HL-60 (cell line): ENCODE results near the gene CD300LG.

Experiments
- DNase-seq, 2 experiments: peaks; one replicate each; pipeline ENCODE4 v3.0.0-alpha.2; 2010 to 2020; ENCODE audit warnings: low read depth in 1 of 2, low spot score in 1 of 2
- H3K27ac ChIP-seq: fragments of 250-450 bp; sonication (Bioruptor Pico); replicated peaks from 2 replicates; pipeline ENCODE4 v1.5.1; 2020; ENCODE audit warnings: mild to moderate bottlenecking, moderate library complexity
- H3K27me3 ChIP-seq: fragments of 250-450 bp; sonication (Bioruptor Pico); 2 replicates; pipeline ENCODE4 v1.5.1; 2021; ENCODE audit warnings: mild to moderate bottlenecking, moderate library complexity; ENCODE audit not compliant: insufficient read depth, poor library complexity, severe bottlenecking
- H3K4me3 ChIP-seq: replicated peaks from 2 replicates; pipeline ENCODE4 v1.5.1; 2011; ENCODE audit warnings: mild to moderate bottlenecking, control low read depth, low read length; ENCODE audit not compliant: insufficient read depth
- CTCF ChIP-seq: IDR thresholded peaks from one replicate; pipeline ENCODE4 v1.5.1; 2011; ENCODE audit warnings: low read length, control low read depth, inconsistent platforms; ENCODE audit not compliant: insufficient read depth
- GABPA ChIP-seq: IDR thresholded peaks from 2 replicates; pipeline ENCODE4 v1.6.1; 2012; ENCODE audit warnings: low read depth
- POLR2AphosphoS5 ChIP-seq: IDR thresholded peaks from 2 replicates; pipeline ENCODE4 v1.6.1; 2012; ENCODE audit warnings: low read depth
- SPI1 ChIP-seq: IDR thresholded peaks from 2 replicates; pipeline ENCODE4 v1.6.1; 2012; ENCODE audit warnings: low read depth, mild to moderate bottlenecking, borderline replicate concordance
- TF ChIP-seq, protein P1 (sequence below): IDR thresholded peaks from 2 replicates; pipeline ENCODE4 v1.6.1; 2012; ENCODE audit warnings: low read depth; ENCODE audit not compliant: insufficient replicate concordance

CD300LG gene

GRCh38 chr17:43814026-43814425, 33.0 kb upstream of the CD300LG start:
- H3K27ac ChIP-seq = no peak overlapping the region

DNA sequence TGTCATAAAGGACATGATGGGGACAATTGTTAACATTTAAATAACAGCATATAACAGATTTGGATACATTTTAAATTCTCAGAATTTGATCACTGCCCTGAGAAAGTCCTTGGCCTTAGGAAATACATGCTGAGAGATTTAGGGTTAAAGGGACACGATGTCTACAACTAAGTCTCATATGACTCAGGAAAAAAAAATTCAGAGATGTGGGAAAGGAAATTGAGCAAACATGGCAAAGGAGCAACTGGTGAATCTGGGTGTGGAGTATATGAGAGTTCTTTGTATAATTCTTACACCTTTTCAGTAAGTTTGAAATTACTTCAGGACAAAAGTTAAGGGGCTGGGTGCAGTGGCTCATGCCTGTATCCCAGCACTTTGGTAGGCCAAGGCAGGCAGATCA, 32.3 kb upstream of the CD300LG start:
- TF ChIP-seq CTCF = no peak
- Histone ChIP-seq H3K27ac (no peak overlapping the region), H3K4me3 (no peak overlapping the region), H3K27me3 (no peaks in the 10 kb centered on the region)
- DNase-seq = no peak

More at GRCh38 chr17:43814026-43814425, 33.0 kb upstream of the CD300LG start:
- Histone ChIP-seq H3K27me3 (no peaks in the 10 kb centered on the region), H3K4me3 (no peak overlapping the region)
- TF ChIP-seq POLR2AphosphoS5 (no peak), SPI1 (no peak), CTCF (no peak), GABPA (no peak)
- TF ChIP-seq, protein P1, sequence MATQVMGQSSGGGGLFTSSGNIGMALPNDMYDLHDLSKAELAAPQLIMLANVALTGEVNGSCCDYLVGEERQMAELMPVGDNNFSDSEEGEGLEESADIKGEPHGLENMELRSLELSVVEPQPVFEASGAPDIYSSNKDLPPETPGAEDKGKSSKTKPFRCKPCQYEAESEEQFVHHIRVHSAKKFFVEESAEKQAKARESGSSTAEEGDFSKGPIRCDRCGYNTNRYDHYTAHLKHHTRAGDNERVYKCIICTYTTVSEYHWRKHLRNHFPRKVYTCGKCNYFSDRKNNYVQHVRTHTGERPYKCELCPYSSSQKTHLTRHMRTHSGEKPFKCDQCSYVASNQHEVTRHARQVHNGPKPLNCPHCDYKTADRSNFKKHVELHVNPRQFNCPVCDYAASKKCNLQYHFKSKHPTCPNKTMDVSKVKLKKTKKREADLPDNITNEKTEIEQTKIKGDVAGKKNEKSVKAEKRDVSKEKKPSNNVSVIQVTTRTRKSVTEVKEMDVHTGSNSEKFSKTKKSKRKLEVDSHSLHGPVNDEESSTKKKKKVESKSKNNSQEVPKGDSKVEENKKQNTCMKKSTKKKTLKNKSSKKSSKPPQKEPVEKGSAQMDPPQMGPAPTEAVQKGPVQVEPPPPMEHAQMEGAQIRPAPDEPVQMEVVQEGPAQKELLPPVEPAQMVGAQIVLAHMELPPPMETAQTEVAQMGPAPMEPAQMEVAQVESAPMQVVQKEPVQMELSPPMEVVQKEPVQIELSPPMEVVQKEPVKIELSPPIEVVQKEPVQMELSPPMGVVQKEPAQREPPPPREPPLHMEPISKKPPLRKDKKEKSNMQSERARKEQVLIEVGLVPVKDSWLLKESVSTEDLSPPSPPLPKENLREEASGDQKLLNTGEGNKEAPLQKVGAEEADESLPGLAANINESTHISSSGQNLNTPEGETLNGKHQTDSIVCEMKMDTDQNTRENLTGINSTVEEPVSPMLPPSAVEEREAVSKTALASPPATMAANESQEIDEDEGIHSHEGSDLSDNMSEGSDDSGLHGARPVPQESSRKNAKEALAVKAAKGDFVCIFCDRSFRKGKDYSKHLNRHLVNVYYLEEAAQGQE = no peak
- no peak for DNase-seq

DNA sequence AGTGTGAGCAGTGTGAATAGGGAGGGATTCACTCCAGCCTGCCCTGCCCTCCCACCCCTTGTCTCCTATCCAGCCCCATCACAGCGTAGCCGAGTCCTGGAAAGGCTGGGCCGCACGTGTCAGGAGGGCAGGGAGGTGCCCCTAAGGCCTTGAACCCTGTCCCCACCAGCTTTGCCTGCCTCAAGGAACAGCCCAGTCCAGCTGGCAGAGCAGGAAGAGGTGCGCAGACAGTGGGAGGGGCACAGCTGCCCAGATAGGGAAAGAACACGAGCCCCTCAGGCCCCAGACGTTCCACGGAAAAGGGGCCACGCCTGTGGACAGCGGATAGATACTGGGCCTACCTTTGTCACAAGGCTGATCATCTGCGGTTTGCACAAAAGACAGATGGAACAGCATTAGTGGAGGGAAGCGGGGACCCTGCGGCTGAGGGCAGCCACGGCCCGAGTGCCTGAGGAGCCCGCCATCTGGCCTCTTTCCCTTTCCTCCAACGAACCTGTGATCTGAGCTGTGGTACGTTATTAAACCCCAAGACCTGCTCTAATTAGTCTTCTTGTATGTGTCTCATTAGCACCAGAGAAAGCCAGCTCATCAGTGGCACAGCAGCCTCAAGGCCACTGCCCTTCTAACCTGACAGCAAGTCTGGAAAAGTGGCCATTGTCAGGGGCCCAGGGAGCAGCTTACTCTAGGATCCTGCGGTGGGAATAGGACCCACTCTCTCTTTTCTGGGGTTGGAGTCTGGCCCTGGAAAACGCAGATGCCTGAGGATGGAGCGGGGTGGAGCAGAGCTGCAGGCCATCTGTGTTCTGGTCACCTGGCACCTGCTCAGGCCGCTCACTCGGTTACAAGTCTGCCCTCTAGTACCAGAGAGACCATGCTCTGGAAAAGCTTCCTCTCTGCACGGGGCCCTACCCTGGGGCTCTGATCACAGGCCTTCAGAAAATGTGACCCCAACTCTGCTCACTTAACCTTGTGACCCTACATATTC, 30.3 kb upstream of the CD300LG start:
- no peak overlapping the region for H3K27ac ChIP-seq
- TF ChIP-seq CTCF (no peak), POLR2AphosphoS5 (no peak), GABPA (no peak), SPI1 (no peak)
- TF ChIP-seq, protein P1 = no peak
- H3K27me3 ChIP-seq = no peaks in the 10 kb centered on the region
- DNase-seq = no peak
- H3K4me3 ChIP-seq = no peak overlapping the region
